ENCODE data around the gene STAC2. TPM values are rescaled to one million over a fixed set of nuclear protein-coding genes. Genes with fewer than 3 reads are reported as not detected.

Gene STAC2
- total and polyA plus RNA-seq, 9 of the 15 experiments (the other 6 are each of a cell fraction or from before 2014, with no cell fraction given): not detected

- TF ChIP-seq YBX1 (IDR thresholded peaks at IDR 0.05) (no peak), NUFIP1 (IDR thresholded peaks at IDR 0.05; ENCODE audit: partially characterized antibody) (no peak), FOSL1 (tag; conservative IDR thresholded peaks at IDR 0.05) (no peak), CREBBP (IDR thresholded peaks at IDR 0.05; ENCODE audit: low read depth, low read length) (no peak), MCM7 (IDR thresholded peaks at IDR 0.05) (no peak), PHTF2 (CRISPR knock-in tag; IDR thresholded peaks at IDR 0.05) (no peak), FOXP1 (CRISPR knock-in tag; IDR thresholded peaks at IDR 0.05) (no peak), STAG1 (CRISPR knock-in tag; IDR thresholded peaks at IDR 0.05; ENCODE audit: borderline replicate concordance) (no peak), ATF2 (CRISPR knock-in tag; IDR thresholded peaks at IDR 0.05) (no peak), KDM5B (IDR thresholded peaks at IDR 0.05; ENCODE audit: insufficient replicate concordance, low read depth, low read length) (no peak), ZNF57 (CRISPR knock-in tag; IDR thresholded peaks at IDR 0.05) (no peak), NFE2L1 (tag; IDR thresholded peaks at IDR 0.05; ENCODE audit: borderline replicate concordance, low read depth) (no peak), ZBTB12 (CRISPR knock-in tag; IDR thresholded peaks at IDR 0.05) (no peak), MEIS2 (IDR thresholded peaks at IDR 0.05; ENCODE audit: partially characterized antibody) (peak; percentile 40), KDM2B (CRISPR knock-in tag; IDR thresholded peaks at IDR 0.05) (no peak), CAMTA2 (CRISPR knock-in tag; conservative IDR thresholded peaks at IDR 0.05) (no peak), SP2 (IDR thresholded peaks at IDR 0.05; ENCODE audit: extremely low read depth, low read depth, low read length, poor library complexity, severe bottlenecking) (no peak), SMARCB1 (IDR thresholded peaks at IDR 0.05; ENCODE audit: insufficient read length, low read depth) (no peak), LCOR (CRISPR knock-in tag; IDR thresholded peaks at IDR 0.05) (no peak), E2F4 (CRISPR knock-in tag; IDR thresholded peaks at IDR 0.05; ENCODE audit: low read depth) (no peak), HMG20A (CRISPR knock-in tag; conservative IDR thresholded peaks at IDR 0.05) (no peak), KHSRP (IDR thresholded peaks at IDR 0.05) (no peak), ZNF316 (IDR thresholded peaks at IDR 0.05) (peak; percentile 59), EGR1 (conservative IDR thresholded peaks at IDR 0.05) (no peak), HEY1 (CRISPR knock-in tag; IDR thresholded peaks at IDR 0.05; ENCODE audit: borderline replicate concordance) (no peak), CBX3 (IDR thresholded peaks at IDR 0.05; ENCODE audit: borderline replicate concordance in 1 of 2, low read length in 2 of 2) (0 out of 3 replicates have a peak, but pooled peaks of 1 of the 2 experiments have one; percentile 38), ERF (CRISPR knock-in tag; IDR thresholded peaks at IDR 0.05) (no peak), POLR2G (IDR thresholded peaks at IDR 0.05; ENCODE audit: low read depth, low read length) (no peak), ZC3H11A (IDR thresholded peaks at IDR 0.05; ENCODE audit: low read depth, low read length) (no peak), NR2C2 (CRISPR knock-in tag; IDR thresholded peaks at IDR 0.05) (no peak), NR2C2 (tag; IDR thresholded peaks at IDR 0.05) (no peak)
These were observed 35.5 kb upstream of the STAC2 start (continued) for GRCh38 chr17:39261286-39261685.

Measured in K562 (cell line).